Stimulated activated CD8-positive, alpha-beta memory T cell treated with anti-CD3 and anti-CD28 coated beads, Interleukin-15, amount 100 ng/mL, for 4 hours (primary cell): Measurements from ENCODE around the gene C6orf89.

Source experiments
- DNase-seq, 2 donors: peaks; one replicate each; pipeline ENCODE4 v3.0.0-alpha.2; 2020; ENCODE audit warnings: low read depth in 2 of 2

The C6orf89 gene

GRCh38 chr6:36968266-36968977 lies 82.7 kb downstream of the C6orf89 start:
- DNase-seq: no peak

GRCh38 chr6:36969240-36969691 lies 83.5 kb downstream of the C6orf89 start:
- DNase-seq: no peak

- no peak for DNase-seq
Measured at GRCh38 chr6:36969988-36970891, 84.5 kb downstream of the C6orf89 start.

GRCh38 chr6:36970892-36971842 lies 85.4 kb downstream of the C6orf89 start:
- DNase-seq: no peak

- DNase-seq: no peak
Measured at GRCh38 chr6:36971921-36972673, 86.3 kb downstream of the C6orf89 start.

- no peak for DNase-seq
Measured at GRCh38 chr6:36973190-36973589, 87.4 kb downstream of the C6orf89 start.

GRCh38 chr6:36973647-36974046 lies 87.9 kb downstream of the C6orf89 start:
- DNase-seq: no peak

- no peak for DNase-seq
Measured at GRCh38 chr6:36975231-36976006, 89.7 kb downstream of the C6orf89 start.

GRCh38 chr6:36976007-36976264 lies 90.2 kb downstream of the C6orf89 start:
- no peak for DNase-seq

- no peak for DNase-seq
Measured at GRCh38 chr6:36976509-36976908, 90.8 kb downstream of the C6orf89 start.

GRCh38 chr6:36976931-36977330 lies 91.2 kb downstream of the C6orf89 start:
- no peak for DNase-seq

- DNase-seq: no peak
Measured at GRCh38 chr6:36977470-36977941, 91.8 kb downstream of the C6orf89 start.
